ENCODE data around the gene TTC28. TPM values are rescaled to one million over a fixed set of nuclear protein-coding genes. Genes with fewer than 3 reads are reported as not detected.

Gene TTC28
- total and polyA plus RNA-seq, 11 donors = 5.1 to 34.9 (median 21.8) TPM

- TF ChIP-seq CTCF (IDR thresholded peaks at IDR 0.05) (no peak), POLR2A (IDR thresholded peaks at IDR 0.05) (no peak)
- no peaks in the 10 kb centered on the region for H3K27me3 ChIP-seq
- ATAC-seq = no peak
- peaks cover 0 to 14% (median 0%) of the 10 kb centered on the region in 12 donors for H3K4me1 ChIP-seq
- H3K4me3 ChIP-seq = no peak overlapping the region
- intact Hi-C loops (cut with DNase I) = loop anchor here in 1 of 10 donors (5.0 kb wide), 1 partner anchor 45 kb away; no protein-coding TSS in a partner anchor
- no peak overlapping the region for H3K27ac ChIP-seq
- no peaks in the 10 kb centered on the region for H3K36me3 ChIP-seq
- DNase-seq = no peak
- H3K9me3 ChIP-seq = no peaks in the 10 kb centered on the region
- 79 to 87% (median 81%) methylated on average over 3 of the region's 3 CpGs for WGBS, 4 donors
Measured at GRCh38 chr22:27952779-27953178, 726.9 kb downstream of the TTC28 start.

- Histone ChIP-seq H3K27me3 (no peaks in the 10 kb centered on the region), H3K36me3 (no peaks in the 10 kb centered on the region), H3K27ac (no peak overlapping the region), H3K9me3 (no peaks in the 10 kb centered on the region), H3K4me3 (no peak overlapping the region), H3K4me1 (peaks cover 0 to 14% (median 0%) of the 10 kb centered on the region in 12 donors)
- ATAC-seq (no peak), DNase-seq (no peak)
- TF ChIP-seq CTCF (IDR thresholded peaks at IDR 0.05) (no peak), POLR2A (IDR thresholded peaks at IDR 0.05) (no peak)
- WGBS, 4 donors = 84 to 91% (median 89%) methylated on average over 3 of the region's 3 CpGs
- intact Hi-C loops (cut with DNase I) = loop anchor here in 1 of 10 donors (5.0 kb wide), 1 partner anchor 45 kb away; no protein-coding TSS in a partner anchor
Measured at GRCh38 chr22:27952091-27952490, 727.5 kb downstream of the TTC28 start.

- WGBS, 4 donors = 85 to 93% (median 88%) methylated on average over 3 of the region's 3 CpGs
- Histone ChIP-seq H3K4me1 (peaks cover 0 to 14% (median 0%) of the 10 kb centered on the region in 12 donors), H3K36me3 (no peaks in the 10 kb centered on the region), H3K27ac (no peak overlapping the region), H3K4me3 (no peak overlapping the region), H3K27me3 (no peaks in the 10 kb centered on the region), H3K9me3 (no peaks in the 10 kb centered on the region)
- TF ChIP-seq POLR2A (IDR thresholded peaks at IDR 0.05) = no peak
- no peak for TF ChIP-seq CTCF (IDR thresholded peaks at IDR 0.05)
- ATAC-seq (no peak), DNase-seq (no peak)
- intact Hi-C loops (cut with DNase I) = no loop called here
Measured at GRCh38 chr22:27949421-27949820, 730.2 kb downstream of the TTC28 start.

- ATAC-seq = no peak
- peaks cover 0 to 14% (median 0%) of the 10 kb centered on the region in 12 donors for H3K4me1 ChIP-seq
- no peaks in the 10 kb centered on the region for H3K9me3 ChIP-seq
- H3K4me3 ChIP-seq = no peak overlapping the region
- WGBS, 4 donors = 91 to 98% (median 91%) methylated on average over 2 of the region's 2 CpGs
- no peaks in the 10 kb centered on the region for H3K27me3 ChIP-seq
- H3K36me3 ChIP-seq = no peaks in the 10 kb centered on the region
- no peak overlapping the region for H3K27ac ChIP-seq
- intact Hi-C loops (cut with DNase I) = no loop called here
- TF ChIP-seq CTCF (IDR thresholded peaks at IDR 0.05) (no peak), POLR2A (IDR thresholded peaks at IDR 0.05) (no peak)
- DNase-seq = no peak
Measured at GRCh38 chr22:27948569-27948968, 731.1 kb downstream of the TTC28 start.

Data from heart left ventricle (tissue), 16 donors.